ENCODE measurements around the gene RND2. TPM values are rescaled to one million over a fixed set of nuclear protein-coding genes. Genes with fewer than 3 reads are reported as not detected.

Gene RND2
- total RNA-seq, 1 experiment from 2014 or later = 0.79 TPM

GRCh38 chr17:43069368-43069898 lies 44.4 kb downstream of the RND2 start:
- peaks cover 57% of the 10 kb centered on the region for H3K36me3 ChIP-seq
- no peak overlapping the region for H3K4me3 ChIP-seq
- DNase-seq = no peak
- no peak overlapping the region for H3K27ac ChIP-seq
- no peaks in the 10 kb centered on the region for H3K9me3 ChIP-seq (replicated peaks)
- no peaks in the 10 kb centered on the region for H3K4me1 ChIP-seq
- H3K27me3 ChIP-seq = no peaks in the 10 kb centered on the region

DNA sequence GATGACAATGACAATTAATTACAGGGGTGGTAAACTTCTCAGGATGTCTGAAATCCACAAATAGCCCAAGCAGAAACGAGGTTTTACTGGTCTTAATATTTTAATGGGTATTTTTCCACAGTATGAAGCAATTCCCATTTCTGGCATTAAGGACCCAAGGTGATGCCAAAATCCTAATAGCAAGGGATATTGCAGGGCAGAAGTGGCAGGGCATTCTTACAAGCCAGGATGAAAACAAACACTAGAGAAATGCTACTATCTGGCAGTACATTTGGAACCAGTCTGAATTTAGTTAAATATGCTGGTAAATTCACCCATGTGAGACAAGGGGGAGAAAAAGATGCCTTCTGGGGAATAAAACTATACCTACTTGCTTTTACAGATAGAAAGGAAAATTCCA lies 45.2 kb downstream of the RND2 start:
- no peak for DNase-seq
- H3K36me3 ChIP-seq = peaks cover 57% of the 10 kb centered on the region

GRCh38 chr17:43070872-43071271 lies 45.8 kb downstream of the RND2 start:
- Histone ChIP-seq H3K27ac (no peak overlapping the region), H3K4me1 (no peaks in the 10 kb centered on the region), H3K27me3 (no peaks in the 10 kb centered on the region), H3K9me3 (replicated peaks) (no peaks in the 10 kb centered on the region), H3K36me3 (peaks cover 54% of the 10 kb centered on the region), H3K4me3 (no peak overlapping the region)
- no peak for DNase-seq

More for the DNA sequence above, 45.2 kb downstream of the RND2 start:
- H3K27me3 ChIP-seq = no peaks in the 10 kb centered on the region
- H3K4me3 ChIP-seq = no peak overlapping the region
- no peak overlapping the region for H3K27ac ChIP-seq
- no peaks in the 10 kb centered on the region for H3K9me3 ChIP-seq (replicated peaks)
- H3K4me1 ChIP-seq = no peaks in the 10 kb centered on the region

GRCh38 chr17:43074869-43075268 lies 49.8 kb downstream of the RND2 start:
- Histone ChIP-seq H3K27ac (no peak overlapping the region), H3K36me3 (peaks cover 41% of the 10 kb centered on the region), H3K27me3 (no peaks in the 10 kb centered on the region), H3K4me1 (no peaks in the 10 kb centered on the region), H3K9me3 (replicated peaks) (no peaks in the 10 kb centered on the region), H3K4me3 (no peak overlapping the region)
- DNase-seq = no peak

- DNase-seq = no peak
- Histone ChIP-seq H3K27me3 (no peaks in the 10 kb centered on the region), H3K27ac (no peak overlapping the region)
Measured at GRCh38 chr17:43079641-43080302, 54.7 kb downstream of the RND2 start.

More at GRCh38 chr17:43079641-43080302, 54.7 kb downstream of the RND2 start:
- no peaks in the 10 kb centered on the region for H3K9me3 ChIP-seq (replicated peaks)
- peaks cover 37% of the 10 kb centered on the region for H3K36me3 ChIP-seq
- H3K4me1 ChIP-seq = no peaks in the 10 kb centered on the region
- no peak overlapping the region for H3K4me3 ChIP-seq

Other genes starting within 250 kb of the RND2 start
- 0.18 and 0.32 TPM in 2 replicates for gene WNK4, start 244.6 kb upstream of the RND2 start, total RNA-seq (2014; rRNA removed; shearing (Covaris generic))
- 105 and 107 TPM in 2 replicates for gene COA3, start 226.5 kb upstream of the RND2 start, total RNA-seq (2014; rRNA removed; shearing (Covaris generic))
- 0.10 TPM in 2 replicates for gene CNTD1, start 226.4 kb upstream of the RND2 start, total RNA-seq (2014; rRNA removed; shearing (Covaris generic))
- 62.1 and 62.9 TPM in 2 replicates for gene BECN1, start 200.9 kb upstream of the RND2 start, total RNA-seq (2014; rRNA removed; shearing (Covaris generic))
- 142 and 145 TPM in 2 replicates for gene PSME3, start 191.8 kb upstream of the RND2 start, total RNA-seq (2014; rRNA removed; shearing (Covaris generic))
- gene AOC2, start 180.7 kb upstream of the RND2 start, total RNA-seq (2014; rRNA removed; shearing (Covaris generic)) = 0.86 and 1.1 TPM in 2 replicates
- 0.30 and 0.34 TPM in 2 replicates for gene AOC3, start 174.0 kb upstream of the RND2 start, total RNA-seq (2014; rRNA removed; shearing (Covaris generic))
- not detected in 2 replicates for gene G6PC1, start 124.4 kb upstream of the RND2 start, total RNA-seq (2014; rRNA removed; shearing (Covaris generic))
- 21.9 and 29.4 TPM in 2 replicates for gene AARSD1, start 60.8 kb upstream of the RND2 start, total RNA-seq (2014; rRNA removed; shearing (Covaris generic))
- 5.5 TPM in 2 replicates for gene PTGES3L, start 45.2 kb upstream of the RND2 start, total RNA-seq (2014; rRNA removed; shearing (Covaris generic))
- 10.8 and 11.9 TPM in 2 replicates for gene RUNDC1, start 44.7 kb upstream of the RND2 start, total RNA-seq (2014; rRNA removed; shearing (Covaris generic))
- 3,033 and 3,236 TPM in 2 replicates for gene RPL27, start 26.8 kb upstream of the RND2 start, total RNA-seq (2014; rRNA removed; shearing (Covaris generic))
- 0.33 TPM in 1 of 2 replicates, not detected in the other for gene IFI35, start 18.4 kb upstream of the RND2 start, total RNA-seq (2014; rRNA removed; shearing (Covaris generic))
- 32.5 and 34.9 TPM in 2 replicates for gene VAT1, start 2.8 kb upstream of the RND2 start, total RNA-seq (2014; rRNA removed; shearing (Covaris generic))
- 60.1 and 65.3 TPM in 2 replicates for gene BRCA1, start 100.1 kb downstream of the RND2 start, total RNA-seq (2014; rRNA removed; shearing (Covaris generic))
- 36.8 and 40.3 TPM in 2 replicates for gene NBR1, start 146.0 kb downstream of the RND2 start, total RNA-seq (2014; rRNA removed; shearing (Covaris generic))
- gene TMEM106A, start 186.6 kb downstream of the RND2 start, total RNA-seq (2014; rRNA removed; shearing (Covaris generic)) = 0.63 and 2.0 TPM in 2 replicates
- not detected in 2 replicates for gene CCDC200, start 203.4 kb downstream of the RND2 start, total RNA-seq (2014; rRNA removed; shearing (Covaris generic))
- gene RNU2-1, start 208.7 kb downstream of the RND2 start, total RNA-seq (2014; rRNA removed; shearing (Covaris generic)) = not detected in 2 replicates